ENCODE results near the gene PHF21A.
A peak's percentile ranks its signal among the peaks of the same experiment; 100 is the strongest.
"Not testable (repeated sequence)": the region's sequence is repeated elsewhere in the genome, so short reads cannot be mapped to it uniquely, and the experiment has no call there.

Gene PHF21A

DNA sequence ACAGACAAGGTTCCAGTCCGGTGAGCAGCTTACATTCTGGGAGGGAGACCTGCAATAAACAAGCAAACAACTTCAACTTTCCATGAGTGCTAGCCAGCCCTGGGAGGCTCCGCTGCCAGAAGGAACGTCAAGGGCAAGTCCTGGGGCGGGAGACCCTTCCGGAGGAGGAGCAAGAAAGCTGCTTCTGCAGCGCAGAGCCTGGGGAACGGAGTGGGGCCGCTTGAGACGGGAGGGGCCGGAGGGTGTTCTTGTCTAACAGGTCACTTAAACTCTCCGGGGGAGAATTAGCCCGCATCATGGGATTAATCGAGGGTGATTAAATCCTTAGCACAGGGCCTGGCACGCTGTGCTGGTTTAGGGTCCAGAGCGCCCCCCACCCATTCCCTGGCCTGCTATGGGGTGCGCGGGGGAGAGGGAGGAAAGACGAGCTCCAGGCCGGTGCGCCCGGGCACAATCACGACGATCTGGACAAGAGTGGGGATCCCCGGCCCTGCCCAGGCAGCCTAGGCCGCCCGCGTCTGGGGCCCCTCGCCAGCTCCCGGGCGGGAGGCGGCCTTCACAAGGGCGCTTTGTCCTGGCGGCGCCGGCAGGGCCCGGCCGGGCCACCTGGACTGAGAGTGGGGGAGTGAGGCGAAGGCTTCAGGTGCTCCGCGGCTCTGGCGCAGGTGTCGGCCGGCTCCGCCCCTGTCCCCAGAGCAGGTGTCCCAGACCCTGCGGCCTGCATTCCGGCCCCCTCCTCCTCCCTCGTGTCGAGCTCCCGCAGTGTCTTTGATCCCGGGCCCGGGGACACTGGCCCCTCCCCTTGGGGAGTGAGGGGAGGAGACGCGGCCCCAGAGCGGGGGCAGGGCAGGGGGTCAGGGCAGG is 199.5 kb downstream of the PHF21A start:
- no peak for DNase-seq (ENCODE audit: low read depth, low spot score)

DNA sequence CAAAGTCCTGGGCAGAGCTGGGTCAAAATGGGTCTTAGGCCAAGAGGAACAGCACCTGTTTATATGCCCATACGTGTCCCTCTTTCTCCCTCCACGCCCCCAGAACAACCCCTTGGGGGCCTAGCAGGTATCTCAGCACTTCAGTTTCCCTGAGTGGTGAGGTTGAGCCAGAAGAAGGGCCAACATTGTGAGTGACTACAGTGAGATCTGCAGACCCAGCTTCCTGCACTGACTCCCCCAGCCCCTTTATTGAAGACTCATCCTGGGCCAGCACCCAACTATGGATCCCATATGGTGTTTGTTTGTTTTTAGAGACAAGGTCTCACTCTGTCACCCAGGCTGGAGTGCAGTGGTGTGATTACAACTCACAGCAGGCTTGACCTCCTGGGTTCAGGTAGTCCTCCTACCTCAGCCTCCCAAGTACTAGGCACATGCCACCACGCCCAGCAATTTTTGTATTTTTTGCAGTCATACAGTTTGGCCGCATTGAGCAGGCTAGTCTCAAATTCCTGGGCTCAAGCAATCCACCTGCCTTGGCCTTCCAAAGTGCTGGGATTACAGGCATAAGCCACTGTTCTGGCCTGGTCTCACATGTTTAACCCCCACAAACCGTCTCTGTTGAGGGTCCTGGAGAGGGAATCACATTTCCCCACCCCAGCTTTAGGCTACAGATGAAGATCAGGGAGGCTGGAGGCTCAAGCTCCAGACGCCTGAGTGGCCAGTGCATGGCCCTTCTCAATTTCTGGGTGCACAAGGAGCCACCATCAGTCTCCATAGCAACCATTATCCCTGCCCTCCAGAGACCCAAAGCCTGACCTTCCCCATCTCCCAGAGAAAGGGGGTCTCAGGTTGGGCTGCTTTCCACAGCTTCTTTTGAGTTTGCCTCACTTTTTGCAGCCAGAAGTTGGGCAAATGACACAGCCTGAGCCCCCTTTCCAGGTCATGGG is 200.4 kb downstream of the PHF21A start:
- no peak for DNase-seq (ENCODE audit: low read depth, low spot score)

DNA sequence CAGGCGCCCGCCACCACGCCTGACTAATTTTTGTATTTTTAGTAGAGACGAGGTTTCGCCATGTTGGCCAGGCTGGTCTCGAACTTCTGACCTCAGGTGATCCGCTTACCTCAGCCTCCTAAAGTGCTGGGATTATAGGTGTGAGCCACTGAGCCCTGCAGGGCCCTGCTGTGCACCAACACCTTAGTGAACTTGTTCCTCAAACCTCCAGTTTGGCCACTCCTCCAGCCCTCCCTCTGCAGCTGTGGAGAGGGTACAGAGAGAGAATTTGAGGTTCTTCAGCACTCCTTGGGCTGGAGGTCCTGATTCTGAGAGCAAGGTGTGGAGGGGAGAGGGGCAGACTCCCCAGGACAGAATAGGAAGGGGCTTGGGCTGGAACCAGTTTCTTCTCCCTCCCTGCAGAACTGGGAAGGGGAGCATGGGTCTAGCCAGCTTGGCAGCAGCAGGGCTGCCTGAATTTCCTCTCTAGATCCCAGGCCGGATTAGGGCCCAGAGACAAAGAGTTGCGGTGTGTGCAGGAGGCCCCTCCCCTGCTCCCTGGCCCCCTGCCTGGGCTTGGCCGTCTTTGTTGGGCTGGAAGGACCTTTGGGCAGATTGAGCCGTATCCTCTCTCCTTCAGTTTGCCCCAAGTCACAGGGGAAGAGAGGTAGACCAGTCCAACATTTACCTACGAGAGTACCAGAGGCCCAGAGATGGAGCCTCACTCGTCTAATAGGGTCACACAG is 201.3 kb downstream of the PHF21A start:
- DNase-seq (ENCODE audit: low read depth, low spot score), result no peak

DNA sequence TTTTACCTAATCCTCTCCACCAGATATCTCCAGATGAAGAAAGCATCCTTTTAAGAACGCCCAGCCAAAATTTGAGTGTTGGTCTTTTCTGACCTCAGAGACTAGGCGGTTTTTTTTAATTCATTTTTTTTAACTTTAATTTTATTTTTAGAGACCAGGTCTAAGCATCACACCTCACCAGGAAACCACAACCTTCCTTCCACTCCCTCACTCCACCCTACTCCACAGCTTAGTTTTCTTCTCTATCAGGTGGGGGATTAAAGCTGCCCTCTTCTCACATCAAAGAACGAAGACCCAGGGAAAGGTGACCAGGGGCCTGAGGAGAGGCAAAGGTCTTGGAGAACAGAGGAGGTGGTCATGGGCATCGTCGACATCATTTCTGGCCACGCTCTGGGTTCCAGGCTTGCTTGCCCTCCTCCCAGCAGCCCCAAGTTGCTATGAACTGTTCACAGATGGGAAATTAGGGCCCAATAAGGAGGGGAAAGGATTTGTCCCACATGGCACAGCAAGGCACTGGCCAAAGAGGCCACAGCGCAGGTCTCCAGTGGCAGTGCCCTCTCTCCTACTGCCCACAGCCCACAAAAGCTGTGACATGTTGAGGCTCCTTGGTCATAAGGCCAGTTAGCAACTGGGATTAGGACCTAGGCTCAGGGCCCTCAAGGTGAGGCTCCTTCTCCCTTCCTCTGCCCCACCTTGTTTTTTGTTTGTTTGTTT is 202.1 kb downstream of the PHF21A start:
- no peak for DNase-seq (ENCODE audit: low read depth, low spot score)

DNA sequence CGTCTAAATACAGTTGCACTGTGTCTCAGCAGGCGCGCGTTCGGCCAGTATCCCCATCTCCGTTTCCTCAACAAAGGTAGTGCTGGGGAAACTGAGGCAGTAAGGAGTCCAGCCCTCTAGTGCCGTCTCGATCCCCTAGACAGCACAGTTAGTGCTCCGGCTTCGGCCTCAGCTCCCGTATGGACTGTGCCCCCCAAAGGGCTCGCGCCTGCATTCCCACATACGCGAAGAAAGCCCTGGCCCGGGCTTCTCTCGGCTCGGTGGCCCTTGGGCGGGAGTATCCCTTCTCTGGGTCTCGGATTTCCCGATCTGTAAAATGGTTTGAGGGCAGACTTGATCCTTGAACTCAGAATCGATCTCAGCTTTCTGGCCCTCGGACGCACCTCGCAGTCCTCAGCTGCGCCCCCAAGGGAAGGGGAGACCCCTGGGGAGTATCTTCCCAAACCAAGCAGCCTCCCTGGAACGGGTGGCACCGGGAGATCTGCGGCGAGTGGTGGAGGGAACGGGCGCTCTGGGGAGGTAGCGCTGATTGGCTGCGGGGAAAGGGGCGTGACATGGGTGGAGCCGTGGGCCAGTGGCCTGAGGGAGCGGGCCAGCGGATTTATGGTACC is 202.8 kb downstream of the PHF21A start:
- DNase-seq (ENCODE audit: low read depth, low spot score), result peak; percentile 87

DNA sequence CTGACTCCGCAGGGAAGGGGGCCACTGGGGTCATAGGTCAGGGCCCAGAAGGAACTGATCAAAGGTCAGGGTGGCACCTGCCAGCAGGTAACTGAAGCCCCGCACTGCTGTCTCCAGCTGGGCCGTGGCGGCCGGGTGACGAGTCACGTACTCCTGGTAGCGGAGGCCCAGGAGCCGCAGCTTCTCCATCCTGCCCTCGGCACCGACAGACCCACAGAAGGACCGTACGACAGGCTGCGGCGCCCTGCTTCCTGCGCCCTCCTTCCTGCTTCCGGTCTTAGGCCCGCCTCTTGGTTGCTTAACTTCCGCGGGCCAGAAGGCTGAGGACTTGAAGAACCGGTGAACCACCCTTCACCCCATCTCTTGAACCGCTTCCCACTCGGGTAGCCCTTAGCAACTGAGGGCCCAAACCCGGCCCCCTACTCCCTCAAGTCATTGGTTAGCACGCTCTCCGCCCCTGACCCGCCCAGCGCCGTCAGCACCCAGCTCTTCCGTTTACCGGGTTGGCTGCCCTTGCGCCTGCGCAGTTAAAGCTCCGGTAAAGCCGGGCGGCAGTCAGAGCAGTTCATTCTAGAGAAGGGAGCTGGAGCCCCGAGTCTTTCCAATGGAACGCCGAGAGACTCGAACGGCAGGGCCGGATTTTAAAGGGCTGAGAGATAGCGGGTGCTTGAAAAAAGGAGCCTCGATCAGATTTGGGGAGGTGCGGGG is 203.5 kb downstream of the PHF21A start, which contains the start of gene PEX16:
Gene PEX16 (minus strand): TSS at position 255 of the 708 bp plus-strand sequence. CDS start 66 bp downstream, at position 189.
- peak; percentile 100 for DNase-seq (ENCODE audit: low read depth, low spot score)

DNA sequence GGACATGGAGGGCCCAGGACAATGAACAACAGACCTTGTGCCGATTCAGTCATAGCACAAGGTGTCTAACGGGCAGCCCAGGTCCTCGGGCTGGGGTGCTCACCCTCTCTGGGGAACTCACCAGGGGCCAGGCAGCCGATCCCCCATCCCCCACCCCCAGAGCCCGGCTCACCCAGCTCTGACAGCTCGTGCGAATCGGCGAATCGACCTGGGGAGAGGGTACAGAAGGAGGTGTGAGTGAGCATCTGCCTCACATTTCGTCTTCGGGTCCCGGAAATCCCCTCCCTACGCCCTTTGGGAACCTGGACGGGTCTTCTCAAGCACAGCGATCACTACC is 204.0 kb downstream of the PHF21A start:
- no peak for DNase-seq (ENCODE audit: low read depth, low spot score)

DNA sequence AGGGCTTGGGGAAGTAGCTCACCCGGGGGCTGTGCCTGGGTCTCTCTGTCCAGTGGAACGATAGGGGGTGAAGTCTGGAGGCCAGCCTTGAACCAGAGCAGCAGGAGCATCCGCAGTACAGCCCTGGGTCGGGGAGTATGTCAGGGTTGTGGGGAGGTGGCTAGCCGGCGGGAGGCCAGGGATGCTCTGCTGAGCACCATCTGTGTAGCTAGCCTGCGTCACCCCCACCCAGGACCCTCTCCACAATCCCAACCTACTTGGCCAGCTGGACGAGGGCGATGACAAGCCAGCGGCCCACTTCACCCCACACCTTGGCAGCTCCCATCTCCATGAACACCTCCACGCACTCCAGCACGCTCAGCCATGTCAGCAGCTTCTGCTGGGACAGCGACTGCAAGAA is 205.8 kb downstream of the PHF21A start:
- no peak for DNase-seq (ENCODE audit: low read depth, low spot score)

DNA sequence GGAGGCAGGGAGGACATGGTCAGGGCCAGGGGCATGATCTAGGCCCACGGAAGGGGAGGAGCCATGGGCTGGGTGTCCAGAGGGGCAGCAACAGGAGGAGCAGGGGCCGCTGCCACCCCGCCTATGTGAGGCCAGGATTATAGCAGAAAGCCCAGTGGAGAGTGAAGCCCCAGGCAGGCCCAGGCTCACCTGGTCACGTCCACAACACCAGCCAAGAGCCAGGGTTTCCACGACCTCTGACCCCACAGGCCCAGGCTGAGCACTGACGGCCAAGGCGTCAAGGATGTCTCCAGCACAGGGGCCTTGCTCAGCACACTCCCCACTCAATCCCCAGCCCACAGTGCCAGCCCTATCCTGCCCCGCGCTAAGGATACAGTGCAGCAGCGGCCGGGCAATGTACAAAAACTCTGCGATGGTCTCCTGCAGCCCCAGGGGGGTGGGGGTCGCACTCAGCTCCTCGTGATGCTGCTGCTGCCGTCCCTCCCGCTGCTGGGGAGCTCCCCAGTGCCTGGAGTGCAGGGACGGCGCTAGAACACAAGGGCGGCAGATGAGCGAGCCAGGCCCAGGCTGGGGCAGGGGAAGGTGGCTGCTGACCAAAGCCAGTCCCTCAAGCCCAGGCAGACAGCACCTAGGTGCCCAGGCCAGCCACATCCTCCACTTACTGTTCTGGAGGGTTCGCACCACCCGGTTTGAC is 207.2 kb downstream of the PHF21A start:
- no peak for DNase-seq (ENCODE audit: low read depth, low spot score)

DNA sequence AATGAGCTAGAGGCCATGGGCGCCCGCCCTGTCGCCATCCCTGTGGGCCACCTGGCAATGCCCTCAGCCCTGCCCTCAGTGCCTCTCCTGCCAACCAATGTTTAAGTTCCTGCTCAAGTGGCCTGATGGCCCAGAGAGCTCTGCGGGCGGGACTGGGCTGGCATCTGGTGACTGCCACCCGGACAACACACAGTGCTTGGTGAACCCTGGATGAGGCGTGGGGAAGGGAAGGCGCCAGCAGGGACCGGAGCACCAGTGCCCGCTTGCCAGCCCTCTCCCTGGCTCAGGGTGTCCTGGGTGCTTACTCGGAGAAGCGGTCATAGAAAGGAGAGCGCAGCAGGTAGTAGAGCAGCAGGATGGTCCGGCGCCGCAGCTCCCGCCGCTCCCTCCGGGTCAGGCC is 207.7 kb downstream of the PHF21A start:
- DNase-seq (ENCODE audit: low read depth, low spot score), result no peak

DNA sequence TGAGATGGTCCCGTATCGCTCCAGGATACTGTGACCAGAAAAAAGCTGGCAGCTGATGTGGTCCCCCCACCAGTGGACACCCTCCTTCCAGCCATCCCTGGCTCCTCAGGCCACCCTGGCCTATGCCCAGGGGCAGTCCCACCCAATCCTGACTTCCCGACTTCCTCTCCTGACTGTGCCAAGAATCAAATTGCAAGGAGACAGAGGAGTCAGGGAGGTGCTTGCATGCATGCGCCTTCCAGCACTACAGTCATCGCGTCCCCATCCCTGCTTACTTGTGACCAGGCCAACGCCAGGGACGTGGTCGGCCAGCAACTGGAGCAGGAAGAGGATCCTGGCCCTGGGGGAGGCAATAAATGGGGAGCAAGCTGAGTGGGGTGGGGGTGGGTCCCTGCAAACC is 210.6 kb downstream of the PHF21A start:
- no peak for DNase-seq (ENCODE audit: low read depth, low spot score)

DNA sequence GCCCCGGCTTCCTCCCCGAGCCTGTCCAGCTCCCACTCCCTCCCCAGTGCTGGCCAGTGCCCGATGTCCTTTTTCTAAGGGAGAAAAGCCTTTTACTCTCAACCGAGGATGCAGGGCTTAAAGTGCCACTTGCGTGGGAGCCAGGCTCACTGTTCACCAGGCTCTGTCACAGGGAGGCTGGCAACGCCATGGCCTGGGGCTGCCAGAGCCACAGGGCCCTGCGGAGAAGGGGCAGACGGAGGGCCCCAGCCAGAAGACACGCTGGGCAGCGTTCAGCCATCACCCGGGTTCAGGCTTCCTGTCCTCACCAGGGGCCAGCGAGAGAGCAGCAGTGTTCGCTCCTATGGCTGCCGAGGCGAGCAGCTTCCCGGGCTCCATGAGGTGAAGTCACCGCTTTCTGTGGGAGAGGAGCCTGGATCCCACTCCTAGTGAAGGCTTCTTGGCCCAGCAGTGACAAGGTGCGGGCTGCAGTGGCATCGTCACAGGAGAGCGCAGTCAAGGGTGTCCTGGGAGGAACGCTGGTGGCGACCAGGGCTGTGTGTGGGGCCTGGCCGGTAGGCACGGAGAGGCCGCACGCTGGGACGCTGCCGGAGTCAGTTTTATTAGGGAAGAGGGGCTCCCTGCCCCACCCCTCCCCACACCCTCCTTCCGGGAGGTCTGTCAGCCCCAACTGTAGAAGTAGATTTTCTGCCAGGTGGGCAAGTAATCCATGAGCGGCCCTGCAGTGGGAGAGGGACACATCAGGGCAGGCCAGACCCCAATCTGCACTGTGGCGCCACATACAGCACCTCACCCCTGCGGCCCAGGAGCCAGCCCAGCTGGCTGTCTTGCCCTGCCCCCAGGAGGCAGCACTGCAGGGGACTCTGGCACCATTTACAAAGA is 211.4 kb downstream of the PHF21A start:
- DNase-seq (ENCODE audit: low read depth, low spot score), result no peak

DNA sequence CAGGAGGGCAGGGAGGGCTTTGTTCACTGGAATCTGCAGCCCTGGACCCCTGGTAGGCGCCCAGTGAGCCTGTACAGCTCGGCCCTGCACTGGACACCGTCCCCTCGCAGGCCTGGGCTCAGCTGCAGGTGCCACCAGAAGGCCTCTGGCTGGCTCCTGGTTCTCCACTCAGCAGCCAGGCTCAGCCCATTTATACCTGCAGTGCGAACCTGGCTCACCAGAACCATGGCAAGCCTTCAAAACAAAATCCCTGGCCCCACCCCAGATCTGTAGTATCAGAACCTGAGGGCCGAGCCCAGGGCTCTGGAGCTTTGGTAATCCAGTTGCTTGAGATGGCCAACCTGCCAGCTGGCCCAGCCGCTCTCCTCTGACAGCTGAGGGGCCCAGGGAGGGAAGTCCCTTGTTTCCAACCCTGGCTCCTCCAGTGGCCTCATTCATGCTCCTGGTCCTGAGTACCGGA is 213.3 kb downstream of the PHF21A start:
- no peak for DNase-seq (ENCODE audit: low read depth, low spot score)

DNA sequence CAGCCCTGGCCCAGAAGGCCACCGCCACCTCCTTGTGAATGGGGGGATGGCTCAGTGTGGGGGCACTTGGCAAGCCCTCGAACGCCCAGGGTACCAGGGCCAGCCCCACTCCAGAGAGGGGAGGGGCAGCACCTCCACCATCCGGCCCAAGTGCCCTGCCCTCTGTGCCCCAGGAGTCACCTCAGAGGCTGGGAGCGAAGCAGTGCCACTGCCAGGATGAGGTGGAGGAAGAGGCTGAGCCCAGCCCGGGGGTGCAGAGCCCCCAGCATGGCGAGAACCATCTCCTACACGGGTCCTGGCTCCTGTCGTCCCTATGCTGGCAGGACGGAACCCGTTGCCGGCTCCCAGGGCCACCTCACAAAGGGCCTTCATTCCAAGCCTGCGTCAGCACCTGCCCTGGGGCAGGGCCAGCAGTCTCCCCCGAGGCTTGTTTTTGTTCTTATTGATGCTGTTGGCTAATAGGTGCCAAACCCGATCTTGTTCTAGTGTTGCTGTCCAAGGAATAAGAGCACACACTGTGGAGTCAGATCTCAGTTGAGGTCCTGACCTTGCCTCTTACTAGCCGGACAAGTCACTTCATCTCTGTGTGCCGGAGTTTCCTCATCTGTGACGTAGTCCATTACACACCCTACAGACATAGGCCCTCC is 214.2 kb downstream of the PHF21A start, which contains the start of gene FREY1:
Gene FREY1 (minus strand): TSS at position 307 of the 647 bp plus-strand sequence. CDS start 26 bp downstream, at position 281.
- no peak for DNase-seq (ENCODE audit: low read depth, low spot score)

DNA sequence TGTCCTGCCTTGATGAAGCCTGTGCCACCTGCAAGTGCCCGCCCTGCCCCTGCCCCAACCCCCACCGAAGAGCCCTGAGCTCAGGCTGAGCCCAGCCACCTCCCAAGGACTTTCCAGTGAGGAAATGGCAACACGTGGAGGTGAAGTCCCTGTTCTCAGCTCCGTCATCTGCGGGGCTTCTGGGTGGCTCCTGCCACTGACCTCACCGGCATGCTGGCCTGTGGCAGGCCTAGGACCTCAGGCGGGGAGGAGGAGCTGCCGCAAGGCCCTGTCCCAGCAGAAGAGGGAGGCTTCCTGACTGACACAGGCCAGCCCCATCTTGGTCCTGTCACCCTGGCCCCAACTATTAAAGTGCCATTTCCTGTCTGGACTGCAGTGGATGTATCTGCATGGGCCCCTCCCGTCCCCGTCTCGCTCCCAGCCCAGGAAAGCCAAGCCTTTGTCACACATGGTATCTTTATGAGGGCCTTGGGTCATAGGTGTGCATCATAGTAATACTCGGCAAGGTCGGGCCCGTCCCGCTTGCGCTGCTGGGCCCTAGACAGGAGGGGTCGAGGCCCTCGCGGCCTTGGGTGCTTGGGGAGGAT is 215.1 kb downstream of the PHF21A start:
- no peak for DNase-seq (ENCODE audit: low read depth, low spot score)

DNA sequence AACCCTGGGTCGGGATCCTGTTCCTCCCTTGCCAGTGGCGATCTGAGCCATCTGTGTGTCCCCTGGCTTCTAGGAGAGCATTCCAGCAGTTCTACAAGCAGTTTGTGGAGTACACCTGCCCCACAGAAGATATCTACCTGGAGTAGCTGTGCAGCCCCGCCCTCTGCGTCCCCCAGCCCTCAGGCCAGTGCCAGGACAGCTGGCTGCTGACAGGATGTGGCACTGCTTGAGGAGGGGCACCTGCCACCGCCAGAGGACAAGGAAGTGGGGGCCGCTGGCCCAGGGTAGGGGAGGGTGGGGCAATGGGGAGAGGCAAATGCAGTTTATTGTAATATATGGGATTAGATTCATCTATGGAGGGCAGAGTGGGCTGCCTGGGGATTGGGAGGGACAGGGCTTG is 215.7 kb downstream of the PHF21A start:
- not testable (repeated sequence) for DNase-seq (ENCODE audit: low read depth, low spot score)

DNA sequence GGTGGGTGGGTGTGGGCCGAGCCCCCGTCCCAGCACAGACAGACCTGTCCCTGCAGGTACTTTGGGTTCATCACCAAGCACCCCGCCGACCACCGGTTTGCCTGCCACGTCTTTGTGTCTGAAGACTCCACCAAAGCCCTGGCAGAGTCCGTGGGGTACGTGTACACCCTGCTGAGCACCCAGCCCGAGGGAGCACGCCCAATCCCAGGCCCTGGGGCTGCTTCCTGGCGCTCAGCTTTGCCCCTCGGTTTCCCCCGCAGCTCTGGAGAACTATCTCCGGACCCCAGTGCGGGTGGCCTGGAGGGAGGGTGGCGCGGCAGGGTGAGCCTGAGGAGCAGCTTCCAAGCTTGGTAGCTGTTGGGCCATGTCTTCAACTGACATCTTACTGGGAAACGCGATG is 216.2 kb downstream of the PHF21A start:
- DNase-seq (ENCODE audit: low read depth, low spot score), result no peak
